Naive thymus-derived CD8-positive, alpha-beta T cell (primary cell): ENCODE results near the gene UPF2. TPM values are rescaled to one million over a fixed set of nuclear protein-coding genes. Genes with fewer than 3 reads are reported as not detected.
"Not testable (repeated sequence)": the region's sequence is repeated elsewhere in the genome, so short reads cannot be mapped to it uniquely, and the experiment has no call there.

Experiments
- ATAC-seq, 2 donors: fragments of 150-1000 bp; cut with Tn5 transposase in 1 of 2; sonication (Bioruptor Pico), chemical (Tn5 transposase) in 1 of 2; 1 replicate in 1 of 2; 2 replicates in 1 of 2; pipeline ENCODE4 v1.10.0; 2021; ENCODE audit warnings: mild to moderate bottlenecking in 2 of 2, moderate library complexity in 2 of 2
- POLR2A ChIA-PET: fragments of 350-600 bp; sonication (Branson Sonifier 250); formaldehyde crosslinking; loops from one replicate; lab custom pipeline; 2021; ENCODE audit warnings: antibody characterized with exemption; lab: Charles Lee
- DNase-seq, 10 donors: peaks; one replicate each; pipeline versions ENCODE4 v3.0.0 to v3.0.0-alpha.2; 2020 to 2022
- H3K27ac Mint-ChIP-seq, 10 donors: one replicate each; pipeline ENCODE4 v1.8.0; 2020 to 2022; ENCODE audit warnings: mild to moderate bottlenecking in 10 of 10, mixed read lengths in 10 of 10, moderate library complexity in 4 of 10, inconsistent platforms in 1 of 10
- H3K27me3 Mint-ChIP-seq, 5 donors: one replicate each; pipeline ENCODE4 v1.8.0; 2021 to 2022; ENCODE audit warnings: mixed read lengths in 5 of 5
- H3K36me3 Mint-ChIP-seq, 3 donors: one replicate each; pipeline ENCODE4 v1.8.0; 2020 to 2022; ENCODE audit warnings: mixed read lengths in 3 of 3, mild to moderate bottlenecking in 2 of 3, inconsistent platforms in 1 of 3
- H3K4me1 Mint-ChIP-seq, 4 donors: one replicate each; pipeline ENCODE4 v1.8.0; 2021 to 2022; ENCODE audit warnings: mixed read lengths in 4 of 4
- H3K4me3 Mint-ChIP-seq, 10 donors: one replicate each; pipeline ENCODE4 v1.8.0; 2020 to 2022; ENCODE audit warnings: mild to moderate bottlenecking in 10 of 10, mixed read lengths in 10 of 10, moderate library complexity in 6 of 10, inconsistent platforms in 1 of 10
- H3K9me3 Mint-ChIP-seq, 9 donors: one replicate each; pipeline ENCODE4 v1.8.0; 2020 to 2022; ENCODE audit warnings: mixed read lengths in 9 of 9, mild to moderate bottlenecking in 3 of 9, inconsistent platforms in 1 of 9, moderate library complexity in 1 of 9
- polyA plus RNA-seq, 3 donors: library from polyadenylated mRNA; unstranded; fragments of 300-500 nt; fragmentation: Illumina TruSeq; gene quantifications; one replicate each; pipeline ENCODE4 v1.2.3, GENCODE V29; 2021
- total RNA-seq, 8 experiments: library from RNA in 2 of 8; stranded (reverse) in 2 of 8; gene quantifications; one replicate each; pipeline ENCODE4 v1.2.3 and lab custom pipeline; 2021 to 2026

UPF2 gene, protein sequence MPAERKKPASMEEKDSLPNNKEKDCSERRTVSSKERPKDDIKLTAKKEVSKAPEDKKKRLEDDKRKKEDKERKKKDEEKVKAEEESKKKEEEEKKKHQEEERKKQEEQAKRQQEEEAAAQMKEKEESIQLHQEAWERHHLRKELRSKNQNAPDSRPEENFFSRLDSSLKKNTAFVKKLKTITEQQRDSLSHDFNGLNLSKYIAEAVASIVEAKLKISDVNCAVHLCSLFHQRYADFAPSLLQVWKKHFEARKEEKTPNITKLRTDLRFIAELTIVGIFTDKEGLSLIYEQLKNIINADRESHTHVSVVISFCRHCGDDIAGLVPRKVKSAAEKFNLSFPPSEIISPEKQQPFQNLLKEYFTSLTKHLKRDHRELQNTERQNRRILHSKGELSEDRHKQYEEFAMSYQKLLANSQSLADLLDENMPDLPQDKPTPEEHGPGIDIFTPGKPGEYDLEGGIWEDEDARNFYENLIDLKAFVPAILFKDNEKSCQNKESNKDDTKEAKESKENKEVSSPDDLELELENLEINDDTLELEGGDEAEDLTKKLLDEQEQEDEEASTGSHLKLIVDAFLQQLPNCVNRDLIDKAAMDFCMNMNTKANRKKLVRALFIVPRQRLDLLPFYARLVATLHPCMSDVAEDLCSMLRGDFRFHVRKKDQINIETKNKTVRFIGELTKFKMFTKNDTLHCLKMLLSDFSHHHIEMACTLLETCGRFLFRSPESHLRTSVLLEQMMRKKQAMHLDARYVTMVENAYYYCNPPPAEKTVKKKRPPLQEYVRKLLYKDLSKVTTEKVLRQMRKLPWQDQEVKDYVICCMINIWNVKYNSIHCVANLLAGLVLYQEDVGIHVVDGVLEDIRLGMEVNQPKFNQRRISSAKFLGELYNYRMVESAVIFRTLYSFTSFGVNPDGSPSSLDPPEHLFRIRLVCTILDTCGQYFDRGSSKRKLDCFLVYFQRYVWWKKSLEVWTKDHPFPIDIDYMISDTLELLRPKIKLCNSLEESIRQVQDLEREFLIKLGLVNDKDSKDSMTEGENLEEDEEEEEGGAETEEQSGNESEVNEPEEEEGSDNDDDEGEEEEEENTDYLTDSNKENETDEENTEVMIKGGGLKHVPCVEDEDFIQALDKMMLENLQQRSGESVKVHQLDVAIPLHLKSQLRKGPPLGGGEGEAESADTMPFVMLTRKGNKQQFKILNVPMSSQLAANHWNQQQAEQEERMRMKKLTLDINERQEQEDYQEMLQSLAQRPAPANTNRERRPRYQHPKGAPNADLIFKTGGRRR
- total RNA-seq (10 to 100 TPM; 37.3 to 37.4 TPM), polyA plus RNA-seq (10 to 100 TPM; 10.9 to 14.4 (median 12.3) TPM), total RNA-seq (lab: John Stamatoyannopoulos, UW) (94.7 to 135 (median 114) reads per million in 6 experiments)

DNA sequence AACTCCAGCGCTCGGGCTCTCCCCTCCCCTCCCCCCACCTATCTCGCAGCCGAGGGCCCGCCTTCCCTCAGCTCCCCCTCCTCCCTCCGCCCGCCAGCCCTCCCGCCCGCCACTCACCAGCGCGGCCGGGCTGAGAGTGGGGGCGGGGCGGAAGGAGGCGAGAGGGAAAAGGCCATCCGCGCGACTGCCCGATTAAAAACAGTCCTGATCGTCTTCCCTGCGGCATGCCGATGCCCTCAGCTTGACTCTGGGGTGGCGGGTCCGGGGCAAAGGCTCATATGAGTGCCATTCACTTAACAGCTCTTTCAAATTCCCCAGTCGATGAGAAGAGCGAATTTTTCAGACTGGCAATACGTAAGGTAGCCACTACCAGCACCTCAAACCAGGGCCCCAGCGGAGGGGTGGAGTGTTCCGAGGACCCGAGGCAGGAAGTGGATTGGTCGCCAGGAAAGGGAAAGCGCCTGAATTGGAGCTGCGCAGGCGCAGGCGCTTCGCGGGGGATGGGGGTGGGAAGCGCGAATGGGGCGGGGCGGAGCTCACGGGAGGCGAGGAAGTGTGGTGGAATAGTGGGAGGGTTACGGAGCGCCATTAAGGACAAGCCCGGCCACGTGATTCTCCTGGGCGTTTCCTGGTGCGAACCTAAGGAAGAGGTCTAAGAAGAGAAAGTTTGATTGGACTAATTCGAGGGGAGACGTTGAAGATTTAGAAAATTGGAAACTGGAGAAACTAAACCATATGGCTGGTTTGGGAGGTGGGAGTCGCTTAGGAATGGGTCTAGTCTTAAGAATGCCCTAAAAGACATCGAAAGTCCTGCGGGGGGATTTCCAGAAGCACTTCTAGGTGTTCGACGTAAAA is at the start of gene UPF2:
Gene UPF2, minus strand, starts transcription at position 13 of the 855 bp plus-strand sequence. CDS start 7,386 bp downstream, outside the sequence.
- Mint-ChIP-seq H3K27ac (peak within 1 kb of the TSS; percentile 99 to 100 (median 100)), H3K9me3 (no peaks in the 10 kb centered on the region), H3K36me3 (peaks cover 0 to 7% (median 0%) of the 10 kb centered on the region in 3 donors), H3K27me3 (peaks cover 0 to 5% (median 3%) of the 10 kb centered on the region in 5 donors), H3K4me1 (peaks cover 15 to 47% (median 38%) of the 10 kb centered on the region in 4 donors), H3K4me3 (peak within 1 kb of the TSS; percentile 94 to 100 (median 98))
- POLR2A ChIA-PET, result interaction anchor here (0.6 to 3.6 kb wide), 13 partner anchors 8 to 1306 kb away, joined by 3 to 33 read pairs (median 5); partner anchors contain the start of genes CDC123, DHTKD1, NUDT5 and USP6NL
- ATAC-seq (peak; percentile 81 to 87), DNase-seq (peak; percentile 94 to 99 (median 96))

DNA sequence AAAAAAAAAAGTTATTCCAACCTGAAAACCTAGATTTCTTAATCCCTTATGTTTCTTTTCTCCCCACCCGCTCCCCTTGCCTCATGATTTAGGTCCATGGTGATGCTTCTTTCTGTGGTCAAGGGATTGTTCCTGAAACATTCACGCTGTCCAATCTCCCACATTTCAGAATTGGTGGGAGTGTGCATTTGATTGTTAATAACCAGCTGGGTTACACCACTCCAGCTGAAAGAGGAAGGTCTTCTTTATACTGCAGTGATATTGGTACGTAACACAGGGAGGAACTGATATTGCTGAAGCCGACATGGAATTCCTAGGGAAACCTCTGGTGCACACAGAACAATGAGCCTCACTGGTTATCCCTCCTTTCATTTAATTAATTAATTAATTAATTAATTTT is 48.8 kb upstream of the UPF2 start:
- H3K36me3 Mint-ChIP-seq, result peaks cover 0 to 74% (median 36%) of the 10 kb centered on the region in 3 donors
- H3K9me3 Mint-ChIP-seq, result no peaks in the 10 kb centered on the region
- H3K4me3 Mint-ChIP-seq, result no peak overlapping the region
- peak overlapping the region in 1 of 10 donors; percentile 82 for H3K27ac Mint-ChIP-seq
- ATAC-seq (no peak), DNase-seq (no peak)
- POLR2A ChIA-PET, result interaction anchor here (0.6 kb wide), 1 partner anchor 8 kb away, joined by 6 read pairs; no protein-coding TSS in a partner anchor
- peaks cover 0 to 2% (median 2%) of the 10 kb centered on the region in 4 donors for H3K4me1 Mint-ChIP-seq
- no peaks in the 10 kb centered on the region for H3K27me3 Mint-ChIP-seq

DNA sequence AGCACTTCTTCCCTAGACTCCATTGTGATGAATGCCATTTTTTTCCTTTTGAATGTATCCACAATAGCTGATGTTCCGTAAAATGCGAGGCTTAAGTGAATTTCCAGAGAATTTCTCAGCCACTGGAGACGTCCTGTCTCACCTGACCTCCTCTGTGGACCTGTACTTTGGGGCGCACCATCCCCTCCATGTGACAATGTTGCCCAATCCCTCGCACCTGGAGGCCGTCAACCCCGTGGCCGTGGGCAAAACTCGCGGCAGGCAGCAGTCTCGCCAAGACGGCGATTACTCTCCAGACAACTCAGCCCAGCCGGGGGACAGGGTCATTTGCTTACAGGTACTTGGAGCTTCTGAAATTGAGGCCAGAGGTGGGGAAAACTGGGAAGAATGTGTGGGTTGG is 46.3 kb upstream of the UPF2 start:
- DNase-seq, result no peak
- no peaks in the 10 kb centered on the region for H3K9me3 Mint-ChIP-seq
- POLR2A ChIA-PET, result no interaction called here
- no peak for ATAC-seq
- peaks cover 0 to 2% (median 1%) of the 10 kb centered on the region in 4 donors for H3K4me1 Mint-ChIP-seq
- H3K27me3 Mint-ChIP-seq, result no peaks in the 10 kb centered on the region
- peak overlapping the region in 2 of 10 donors; percentile 34 to 48 for H3K27ac Mint-ChIP-seq
- no peak overlapping the region for H3K4me3 Mint-ChIP-seq
- peaks cover 0 to 83% (median 36%) of the 10 kb centered on the region in 3 donors for H3K36me3 Mint-ChIP-seq

DNA sequence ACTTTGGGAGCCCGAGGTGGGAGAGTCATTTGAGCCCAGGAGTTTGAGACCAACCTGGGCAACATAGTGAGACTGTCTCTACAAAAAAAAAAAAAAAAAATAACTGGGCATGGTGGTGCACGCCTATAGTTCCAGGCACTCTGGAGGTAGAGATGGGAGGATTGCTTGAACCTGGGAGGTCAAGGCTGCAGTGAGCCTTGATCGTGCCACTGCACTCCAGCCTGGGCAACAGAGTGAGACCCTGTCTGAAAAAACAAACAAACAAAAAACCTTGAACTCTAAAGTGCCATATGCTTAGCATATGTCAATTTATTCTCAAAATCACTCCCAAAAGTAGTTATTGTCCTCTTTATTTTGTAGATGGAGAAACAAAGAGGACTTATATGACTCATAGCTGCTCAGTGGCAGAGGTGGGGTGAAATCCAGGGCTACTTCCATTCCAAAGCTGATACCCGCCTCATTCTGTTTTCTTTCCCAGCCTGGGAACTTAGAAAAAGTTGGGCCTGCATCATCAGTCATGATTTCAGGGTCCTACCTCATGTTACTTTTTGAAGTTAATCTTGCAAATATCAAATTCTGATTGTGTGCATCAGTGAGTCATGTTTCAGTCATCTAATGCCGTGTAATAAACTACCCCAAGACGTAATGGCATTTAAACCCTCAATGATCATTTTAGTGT is 39.4 kb upstream of the UPF2 start:
- Mint-ChIP-seq H3K27ac (no peak overlapping the region), H3K4me3 (no peak overlapping the region), H3K4me1 (peaks cover 4 to 22% (median 5%) of the 10 kb centered on the region in 4 donors), H3K9me3 (no peaks in the 10 kb centered on the region), H3K27me3 (no peaks in the 10 kb centered on the region), H3K36me3 (peaks cover 4 to 58% (median 9%) of the 10 kb centered on the region in 3 donors)
- no peak for ATAC-seq
- DNase-seq, result no peak
- POLR2A ChIA-PET, result no interaction called here

DNA sequence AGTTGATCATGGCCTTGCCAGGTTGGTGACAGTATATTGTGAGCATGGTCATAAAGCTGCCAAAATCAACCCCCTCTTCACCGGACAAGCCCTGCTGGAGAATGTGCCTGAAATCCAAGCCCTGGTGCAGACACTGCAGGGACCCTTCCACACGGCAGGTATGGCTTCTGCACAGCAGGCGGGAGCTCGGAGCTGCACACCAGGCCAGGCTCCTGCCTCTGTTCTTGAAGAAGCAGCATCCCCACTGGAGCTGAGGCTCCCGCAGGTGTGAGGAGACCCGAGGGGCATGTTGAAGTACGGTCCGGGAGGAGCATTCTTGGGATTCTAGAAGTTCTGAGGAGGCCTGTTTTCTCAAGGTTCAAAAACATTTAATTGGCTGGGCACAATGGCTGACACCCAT is 38.9 kb upstream of the UPF2 start:
- Mint-ChIP-seq H3K9me3 (no peaks in the 10 kb centered on the region), H3K4me3 (no peak overlapping the region), H3K27me3 (no peaks in the 10 kb centered on the region), H3K27ac (no peak overlapping the region), H3K4me1 (peaks cover 4 to 22% (median 5%) of the 10 kb centered on the region in 4 donors), H3K36me3 (peaks cover 4 to 52% (median 9%) of the 10 kb centered on the region in 3 donors)
- no peak for ATAC-seq
- DNase-seq, result no peak
- POLR2A ChIA-PET, result interaction anchor here (0.7 kb wide), 1 partner anchor 494 kb away, joined by 5 read pairs; no protein-coding TSS in a partner anchor

DNA sequence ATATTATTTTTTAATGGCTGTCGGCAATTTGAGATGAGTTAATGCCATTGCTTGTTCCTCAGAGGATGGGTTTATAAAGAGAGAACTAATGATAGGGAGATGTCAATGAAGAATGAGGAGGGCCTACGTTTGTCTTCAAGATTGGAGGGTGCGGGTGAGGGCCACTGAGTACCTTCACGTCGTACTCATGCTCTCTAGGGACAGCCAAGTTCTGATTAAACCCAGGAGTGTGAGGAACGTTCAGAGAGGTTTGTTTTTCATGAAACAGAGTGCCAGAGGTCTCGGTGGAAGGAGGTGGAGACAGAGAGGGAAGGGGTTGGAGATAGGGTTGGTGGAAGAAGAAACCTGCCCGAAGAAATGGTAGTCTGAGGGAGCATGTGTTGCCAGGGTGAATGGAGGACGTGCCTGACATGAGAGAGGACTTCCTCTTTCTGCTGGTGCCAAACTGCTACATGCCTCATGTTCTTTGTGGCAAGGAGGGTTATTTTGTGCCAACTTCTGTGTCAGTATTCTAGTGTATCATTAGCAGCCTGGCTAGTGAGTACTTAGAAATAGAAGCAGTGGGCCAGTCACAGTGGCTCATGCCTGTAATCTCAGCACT is 35.1 kb upstream of the UPF2 start:
- no peaks in the 10 kb centered on the region for H3K27me3 Mint-ChIP-seq
- peaks cover 4 to 28% (median 6%) of the 10 kb centered on the region in 3 donors for H3K36me3 Mint-ChIP-seq
- ATAC-seq (peak in 1 of 2 donors; percentile 42), DNase-seq (peak in 1 of 10 donors; percentile 4)
- POLR2A ChIA-PET, result no interaction called here
- peaks cover 6 to 36% (median 8%) of the 10 kb centered on the region in 4 donors for H3K4me1 Mint-ChIP-seq
- H3K4me3 Mint-ChIP-seq, result peak overlapping the region in 1 of 10 donors; percentile 36
- H3K27ac Mint-ChIP-seq, result peak overlapping the region in 2 of 10 donors; percentile 88 to 92
- no peaks in the 10 kb centered on the region for H3K9me3 Mint-ChIP-seq

DNA sequence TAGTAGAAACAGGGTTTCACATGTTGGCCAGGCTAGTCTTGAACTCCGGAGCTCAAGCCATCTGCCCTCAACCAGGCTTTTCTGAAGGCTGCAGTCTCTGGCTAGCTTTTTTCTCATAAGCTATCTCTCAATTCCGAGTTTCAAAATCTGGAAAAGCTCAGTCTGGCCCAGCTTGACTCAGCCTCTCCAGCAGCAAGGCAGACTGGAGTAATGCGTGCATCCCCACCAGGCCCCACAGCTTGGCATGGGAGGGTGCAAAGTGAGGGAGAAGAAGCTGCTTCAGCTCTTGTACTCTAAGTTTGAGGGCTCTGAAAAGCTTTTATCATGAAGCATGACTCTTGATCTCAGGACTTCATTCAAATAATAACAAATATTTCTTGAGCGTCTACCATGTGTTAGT is 30.9 kb upstream of the UPF2 start:
- Mint-ChIP-seq H3K27ac (no peak overlapping the region), H3K4me1 (peaks cover 8 to 54% (median 26%) of the 10 kb centered on the region in 4 donors), H3K9me3 (no peaks in the 10 kb centered on the region), H3K36me3 (peaks cover 4 to 8% (median 6%) of the 10 kb centered on the region in 3 donors), H3K4me3 (no peak overlapping the region), H3K27me3 (no peaks in the 10 kb centered on the region)
- POLR2A ChIA-PET, result interaction anchor here (0.6 kb wide), 1 partner anchor 23 kb away, joined by 3 read pairs; no protein-coding TSS in a partner anchor
- DNase-seq (no peak), ATAC-seq (no peak)

DNA sequence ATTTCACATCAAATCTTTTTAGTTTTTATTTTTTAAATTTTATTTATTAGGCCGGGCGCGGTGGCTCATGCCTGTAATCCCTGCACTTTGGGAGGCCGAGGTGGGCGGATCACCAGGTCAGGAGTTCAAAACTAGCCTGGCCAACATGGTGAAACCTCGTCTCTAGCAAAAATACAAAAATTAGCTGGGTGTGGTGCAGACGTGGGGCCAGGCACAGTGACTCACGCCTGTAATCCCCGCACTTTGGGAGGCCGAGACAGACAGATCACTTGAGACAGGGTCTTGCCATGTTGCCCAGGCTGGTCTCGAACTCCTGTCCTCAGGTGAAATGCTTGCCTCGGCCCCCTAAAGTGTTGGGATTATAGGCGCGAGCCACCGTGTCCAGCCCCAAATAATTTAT is 28.8 kb upstream of the UPF2 start:
- H3K27me3 Mint-ChIP-seq, H3K9me3 Mint-ChIP-seq, POLR2A ChIA-PET, H3K27ac Mint-ChIP-seq, H3K36me3 Mint-ChIP-seq, ATAC-seq, DNase-seq: not testable (repeated sequence)
- peak overlapping the region in 1 of 10 donors; percentile 41 for H3K4me3 Mint-ChIP-seq
- H3K4me1 Mint-ChIP-seq, result peaks cover 5 to 43% (median 24%) of the 10 kb centered on the region in 4 donors

DNA sequence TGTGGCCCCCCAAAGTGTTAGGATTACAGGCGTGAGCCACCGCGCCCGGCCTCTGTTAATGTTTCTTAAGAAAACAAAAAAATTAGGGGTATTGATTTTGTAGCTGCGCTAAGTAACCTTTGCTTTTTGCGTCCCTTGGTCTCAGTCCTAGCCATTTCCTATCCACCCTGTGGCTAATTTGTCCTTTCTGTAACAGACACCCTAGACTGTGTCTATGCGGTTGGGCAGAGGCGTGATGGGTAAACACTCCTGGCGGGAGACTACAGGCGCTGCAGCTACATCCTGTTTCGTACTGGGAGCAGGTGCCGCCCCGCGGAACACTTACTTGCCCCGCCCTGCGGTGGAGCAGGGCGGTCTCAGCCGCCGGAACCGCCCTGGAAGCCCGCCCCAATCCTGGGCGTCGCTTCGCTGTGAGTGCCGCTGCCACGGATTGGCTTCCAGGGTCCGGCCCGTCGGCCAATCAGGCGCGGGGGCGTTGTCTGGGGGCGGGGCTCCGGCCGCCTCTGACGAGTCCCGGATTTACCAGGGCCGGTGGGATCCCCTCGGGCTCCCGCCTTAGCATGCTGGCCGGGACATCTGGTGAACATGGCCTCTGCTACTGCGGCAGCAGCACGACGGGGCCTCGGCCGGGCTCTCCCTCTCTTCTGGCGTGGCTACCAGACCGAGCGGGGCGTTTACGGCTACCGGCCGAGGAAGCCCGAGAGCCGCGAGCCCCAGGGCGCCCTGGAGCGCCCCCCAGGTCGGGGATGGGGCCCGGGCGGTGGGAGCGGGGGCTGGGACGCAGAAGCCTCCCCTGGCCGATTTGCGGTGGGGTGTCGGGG is 26.1 kb upstream of the UPF2 start, which contains the start of gene DHTKD1:
Gene DHTKD1, plus strand, starts transcription at position 506 of the 821 bp plus-strand sequence. Its CDS starts 80 bp downstream, at position 586.
- Mint-ChIP-seq H3K4me1 (peaks cover 4 to 32% (median 22%) of the 10 kb centered on the region in 4 donors), H3K4me3 (peak within 1 kb of the TSS; percentile 73 to 93 (median 87)), H3K27me3 (no peaks in the 10 kb centered on the region), H3K36me3 (no peaks in the 10 kb centered on the region), H3K9me3 (no peaks in the 10 kb centered on the region), H3K27ac (peak within 1 kb of the TSS; percentile 73 to 97 (median 96))
- ATAC-seq (peak; percentile 96 to 98), DNase-seq (peak; percentile 95 to 99 (median 98))
- POLR2A ChIA-PET, result interaction anchor here (0.6 to 3.3 kb wide), 4 partner anchors 27 to 84 kb away, joined by 3 to 33 read pairs (median 4); partner anchors contain the start of genes SEC61A2 and UPF2
